CD14-positive monocyte (primary cell): ENCODE data around the gene ADAM22. TPM values are rescaled to one million over a fixed set of nuclear protein-coding genes. Genes with fewer than 3 reads are reported as not detected.

ENCODE experiments used
- DNase-seq, 3 donors: peaks; one replicate each; pipeline ENCODE4 v3.0.0-alpha.2; 2011 to 2022
- H2AFZ ChIP-seq: 2 replicates; pipeline ENCODE4 v1.6.0; 2012; ENCODE audit warnings: mild to moderate bottlenecking, low read depth, low read length, inconsistent platforms; ENCODE audit not compliant: insufficient read depth, poor library complexity, severe bottlenecking
- H3K27ac ChIP-seq, 2 donors: 1 replicate in 1 of 2; 2 replicates in 1 of 2; pipeline ENCODE4 v1.5.1; 2012 to 2013; ENCODE audit warnings: low read length in 2 of 2, control low read depth in 1 of 2, inconsistent platforms in 1 of 2, low read depth in 1 of 2, mild to moderate bottlenecking in 1 of 2
- H3K27me3 ChIP-seq, 2 donors: one replicate each; pipeline versions ENCODE4 v1.6.0 to v1.6.1; 2011 to 2013; ENCODE audit warnings: low read length in 2 of 2; ENCODE audit not compliant: control insufficient read depth in 2 of 2, insufficient read depth in 2 of 2
- H3K36me3 ChIP-seq, 2 donors: replicated peaks in 1 of 2; 1 replicate in 1 of 2; 2 replicates in 1 of 2; pipeline versions ENCODE4 v1.5.1 to v1.6.1; 2012 to 2013; ENCODE audit warnings: low read length in 2 of 2, control low read depth in 1 of 2, inconsistent platforms in 1 of 2, mild to moderate bottlenecking in 1 of 2; ENCODE audit not compliant: insufficient read depth in 2 of 2, control insufficient read depth in 1 of 2
- H3K4me1 ChIP-seq, 2 donors: 1 replicate in 1 of 2; 2 replicates in 1 of 2; pipeline versions ENCODE4 v1.5.1 to v1.6.1; 2012 to 2013; ENCODE audit warnings: low read length in 2 of 2, control low read depth in 1 of 2, inconsistent platforms in 1 of 2, mild to moderate bottlenecking in 1 of 2, moderate library complexity in 1 of 2; ENCODE audit not compliant: insufficient read depth in 2 of 2, control insufficient read depth in 1 of 2
- H3K4me2 ChIP-seq: replicated peaks from 2 replicates; pipeline ENCODE3; 2012; ENCODE audit warnings: low read length, moderate library complexity, mild to moderate bottlenecking; ENCODE audit not compliant: poor library complexity, severe bottlenecking; ENCODE audit errors: extremely low read depth
- H3K4me3 ChIP-seq, 3 experiments: fragments of 200-600 bp in 1 of 3; sonication (generic) in 1 of 3; replicated peaks in 1 of 3; 1 replicate in 2 of 3; 2 replicates in 1 of 3; pipeline ENCODE4 v1.5.1; 2011 to 2013; ENCODE audit warnings: low read length in 3 of 3, mild to moderate bottlenecking in 3 of 3, control low read depth in 2 of 3, low read depth in 2 of 3, inconsistent platforms in 1 of 3, moderate library complexity in 1 of 3
- H3K79me2 ChIP-seq: 2 replicates; pipeline ENCODE4 v1.6.0; 2012; ENCODE audit warnings: mild to moderate bottlenecking, control low read depth, inconsistent platforms, low read length, moderate library complexity; ENCODE audit not compliant: insufficient read depth
- H3K9ac ChIP-seq: 2 replicates; pipeline ENCODE4 v1.6.0; 2017; ENCODE audit warnings: low read length, mild to moderate bottlenecking; ENCODE audit not compliant: insufficient read depth, poor library complexity, severe bottlenecking
- H3K9me3 ChIP-seq, 2 donors: replicated peaks in 1 of 2; 1 replicate in 1 of 2; 2 replicates in 1 of 2; pipeline versions ENCODE4 v1.5.1 to v1.6.1; 2012 to 2013; ENCODE audit warnings: low read length in 2 of 2, control low read depth in 1 of 2; ENCODE audit not compliant: control insufficient read depth in 1 of 2, insufficient read depth in 1 of 2
- H4K20me1 ChIP-seq: 2 replicates; pipeline ENCODE4 v1.6.0; 2012; ENCODE audit warnings: mild to moderate bottlenecking, low read length, control low read depth, moderate library complexity; ENCODE audit not compliant: insufficient read depth
- H3K27ac Mint-ChIP-seq, 7 donors: one replicate each; pipeline ENCODE4 v1.8.0; 2020; ENCODE audit warnings: mild to moderate bottlenecking in 7 of 7, mixed read lengths in 7 of 7, moderate library complexity in 6 of 7, inconsistent platforms in 2 of 7
- H3K27me3 Mint-ChIP-seq, 3 donors: one replicate each; pipeline ENCODE4 v1.8.0; 2021 to 2022; ENCODE audit warnings: low read depth in 3 of 3, mild to moderate bottlenecking in 3 of 3, mixed read lengths in 3 of 3, moderate library complexity in 3 of 3, inconsistent platforms in 1 of 3
- H3K36me3 Mint-ChIP-seq, 2 donors: one replicate each; pipeline ENCODE4 v1.8.0; 2020; ENCODE audit warnings: mixed read lengths in 2 of 2, inconsistent platforms in 1 of 2, mild to moderate bottlenecking in 1 of 2
- H3K4me1 Mint-ChIP-seq: one replicate; pipeline ENCODE4 v1.8.0; 2020; ENCODE audit warnings: mild to moderate bottlenecking, mixed read lengths
- H3K4me3 Mint-ChIP-seq, 2 donors: one replicate each; pipeline ENCODE4 v1.8.0; 2020; ENCODE audit warnings: mild to moderate bottlenecking in 2 of 2, mixed read lengths in 2 of 2, moderate library complexity in 1 of 2
- H3K9me3 Mint-ChIP-seq, 7 donors: one replicate each; pipeline ENCODE4 v1.8.0; 2020 to 2022; ENCODE audit warnings: mixed read lengths in 7 of 7, mild to moderate bottlenecking in 6 of 7, moderate library complexity in 6 of 7, inconsistent platforms in 2 of 7
- WGBS: methylation state at CpG from one replicate; pipeline ENCODE4 v1.1.5; 2013; ENCODE audit warnings: missing lambda C conversion rate; ENCODE audit not compliant: insufficient coverage; 5-methylcytosine and 5-hydroxymethylcytosine counted together
- intact Hi-C, 2 donors: fragments of 100-400 bp; cut with micrococcal nuclease; formaldehyde crosslinking; loops; one replicate each; pipeline versions ENCODE4 v1.15.0 to v1.15.1; 2023
- polyA plus RNA-seq, 3 donors: library from polyadenylated mRNA; depleted of rRNA in 1 of 3; unstranded in 2 of 3; stranded (reverse) in 1 of 3; fragments of 300-500 nt in 2 of 3; fragments of >200 nt in 1 of 3; fragmentation: Illumina TruSeq in 2 of 3; gene quantifications; 1 replicate in 2 of 3; 2 replicates in 1 of 3; pipeline ENCODE4 v1.2.3, GENCODE V29; 2012 to 2021
- TF ChIP-seq, protein P1 (sequence below): fragments of 200-600 bp; IDR thresholded peaks from one replicate; pipeline ENCODE4 v1.8.0; 2022; ENCODE audit warnings: antibody characterized with exemption, mild to moderate bottlenecking

The ADAM22 gene
- polyA plus RNA-seq, 3 donors: 0.01 to 0.17 TPM; not detected in 1

DNA sequence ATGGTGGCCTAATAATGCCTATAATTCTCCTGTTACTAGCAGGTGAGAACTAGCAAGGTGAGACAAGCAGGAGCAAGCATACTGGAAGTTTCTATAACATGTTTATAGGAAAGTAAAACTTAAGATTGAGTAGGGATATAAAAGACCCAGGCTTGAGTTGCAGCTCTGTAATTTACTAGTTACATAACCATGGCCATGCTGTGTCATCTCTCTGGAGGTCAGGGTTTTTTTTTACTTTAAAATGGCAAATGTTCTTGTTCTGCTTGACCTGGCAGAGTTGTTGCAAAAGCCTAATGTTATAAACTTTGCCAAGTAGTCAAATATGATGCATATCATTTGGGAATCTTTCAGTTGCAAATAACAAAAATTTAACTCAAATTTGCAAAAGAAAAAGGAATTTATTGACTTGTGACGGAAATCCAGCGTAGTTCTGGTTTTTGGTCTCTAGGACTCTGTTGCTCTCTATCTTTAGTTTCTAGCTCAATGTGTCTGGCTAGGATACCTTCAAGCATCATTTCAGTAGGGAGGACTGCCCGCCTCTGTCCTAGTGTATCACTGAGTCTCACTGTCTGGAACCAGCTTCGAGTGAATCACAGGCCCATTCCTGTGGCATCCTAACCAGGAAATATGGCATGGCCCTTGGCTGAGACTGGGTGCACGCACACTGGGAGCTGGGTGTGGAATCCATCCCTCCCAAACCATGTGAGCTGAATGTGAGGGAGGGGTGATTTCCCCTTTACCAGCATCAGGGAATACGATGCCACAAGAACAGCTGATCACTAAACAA, 67.9 kb downstream of the ADAM22 start:
- Histone ChIP-seq H3K36me3 (no peaks in the 10 kb centered on the region), H3K4me2 (no peak overlapping the region), H3K9ac (no peak overlapping the region), H3K9me3 (no peaks in the 10 kb centered on the region), H3K4me3 (no peak overlapping the region), H3K4me1 (no peaks in the 10 kb centered on the region), H3K27me3 (no peaks in the 10 kb centered on the region), H4K20me1 (no peaks in the 10 kb centered on the region), H3K79me2 (no peaks in the 10 kb centered on the region), H3K27ac (no peak overlapping the region), H2AFZ (no peak overlapping the region)
- Mint-ChIP-seq H3K4me3 (no peak overlapping the region), H3K27me3 (peaks cover 0 to 3% (median 0%) of the 10 kb centered on the region in 3 donors), H3K9me3 (peaks cover 0 to under 1% (median 0%) of the 10 kb centered on the region in 7 donors), H3K27ac (no peak overlapping the region), H3K4me1 (peaks cover 7% of the 10 kb centered on the region), H3K36me3 (no peaks in the 10 kb centered on the region)
- intact Hi-C loops: no loop called here
- WGBS: 98% methylated on average over 4 of the region's 6 CpGs
- no peak for DNase-seq
- TF ChIP-seq, protein P1, sequence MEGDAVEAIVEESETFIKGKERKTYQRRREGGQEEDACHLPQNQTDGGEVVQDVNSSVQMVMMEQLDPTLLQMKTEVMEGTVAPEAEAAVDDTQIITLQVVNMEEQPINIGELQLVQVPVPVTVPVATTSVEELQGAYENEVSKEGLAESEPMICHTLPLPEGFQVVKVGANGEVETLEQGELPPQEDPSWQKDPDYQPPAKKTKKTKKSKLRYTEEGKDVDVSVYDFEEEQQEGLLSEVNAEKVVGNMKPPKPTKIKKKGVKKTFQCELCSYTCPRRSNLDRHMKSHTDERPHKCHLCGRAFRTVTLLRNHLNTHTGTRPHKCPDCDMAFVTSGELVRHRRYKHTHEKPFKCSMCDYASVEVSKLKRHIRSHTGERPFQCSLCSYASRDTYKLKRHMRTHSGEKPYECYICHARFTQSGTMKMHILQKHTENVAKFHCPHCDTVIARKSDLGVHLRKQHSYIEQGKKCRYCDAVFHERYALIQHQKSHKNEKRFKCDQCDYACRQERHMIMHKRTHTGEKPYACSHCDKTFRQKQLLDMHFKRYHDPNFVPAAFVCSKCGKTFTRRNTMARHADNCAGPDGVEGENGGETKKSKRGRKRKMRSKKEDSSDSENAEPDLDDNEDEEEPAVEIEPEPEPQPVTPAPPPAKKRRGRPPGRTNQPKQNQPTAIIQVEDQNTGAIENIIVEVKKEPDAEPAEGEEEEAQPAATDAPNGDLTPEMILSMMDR: no peak

DNA sequence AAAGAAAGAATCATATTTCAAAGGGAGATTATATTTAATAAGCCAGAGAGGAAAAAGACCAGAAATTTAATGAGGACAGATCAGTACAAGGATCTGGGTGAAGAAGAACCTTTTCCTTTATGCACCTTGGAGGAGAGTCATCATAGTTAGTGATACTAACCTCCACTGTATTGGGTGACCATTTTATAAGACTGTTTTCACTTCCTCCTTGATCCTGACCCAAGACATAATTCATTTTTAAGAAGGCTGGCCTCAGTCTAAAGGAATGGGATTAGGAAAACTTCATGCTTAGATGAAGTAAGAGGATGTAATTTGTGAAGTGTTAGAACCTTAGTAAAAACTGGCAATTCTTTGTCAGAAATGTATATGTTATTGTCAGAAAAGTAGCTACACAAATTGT, 68.6 kb downstream of the ADAM22 start:
- Histone ChIP-seq H3K9ac (no peak overlapping the region), H3K4me3 (no peak overlapping the region), H3K9me3 (no peaks in the 10 kb centered on the region), H3K4me2 (no peak overlapping the region), H2AFZ (no peak overlapping the region), H3K79me2 (no peaks in the 10 kb centered on the region), H4K20me1 (no peaks in the 10 kb centered on the region), H3K27me3 (no peaks in the 10 kb centered on the region), H3K4me1 (no peaks in the 10 kb centered on the region), H3K27ac (no peak overlapping the region), H3K36me3 (no peaks in the 10 kb centered on the region)
- intact Hi-C loops: no loop called here
- H3K27ac Mint-ChIP-seq: no peak overlapping the region
- no peak overlapping the region for H3K4me3 Mint-ChIP-seq
- no peak for DNase-seq
- no peaks in the 10 kb centered on the region for H3K36me3 Mint-ChIP-seq
- TF ChIP-seq, protein P1: no peak
- H3K9me3 Mint-ChIP-seq: peaks cover 0 to 2% (median 0%) of the 10 kb centered on the region in 7 donors
- H3K4me1 Mint-ChIP-seq: peaks cover 7% of the 10 kb centered on the region
- peaks cover 0 to 3% (median 0%) of the 10 kb centered on the region in 3 donors for H3K27me3 Mint-ChIP-seq
